Endothelial cell of umbilical vein (primary cell): Measurements from ENCODE around the gene SLC9A9.

Experiments used
- CTCF ChIP-seq, 2 donors: IDR thresholded peaks; 1 replicate in 1 of 2; 2 replicates in 1 of 2; pipeline ENCODE4 v1.5.1; 2011; ENCODE audit warnings: low read length in 2 of 2, mild to moderate bottlenecking in 2 of 2, moderate library complexity in 2 of 2, control low read depth in 1 of 2, inconsistent platforms in 1 of 2, low read depth in 1 of 2; ENCODE audit not compliant: insufficient read depth in 1 of 2; ENCODE audit errors: extremely low read depth in 1 of 2
- MAX ChIP-seq: IDR thresholded peaks from 2 replicates; pipeline ENCODE4 v1.6.1; 2011; ENCODE audit not compliant: insufficient read depth, insufficient read length
- MYC ChIP-seq: IDR thresholded peaks from one replicate; pipeline ENCODE4 v1.6.1; 2011; ENCODE audit warnings: mild to moderate bottlenecking, low read depth, low read length

GRCh38 chr3:143291836-143292447 is 556.3 kb downstream of the SLC9A9 start:
- no peak for TF ChIP-seq MAX
- TF ChIP-seq CTCF (IDR thresholded peaks at IDR 0.05; ENCODE audit: extremely low read depth in 1 of 2, insufficient read depth in 1 of 2, low read depth in 1 of 2, low read length in 2 of 2), result no peak
- TF ChIP-seq MYC, result no peak
